NCI-H2029 (cell line): Measurements from ENCODE around the gene CACNA1D.

ENCODE experiments used
- DNase-seq: peaks from one replicate; lab custom pipeline; 2025; lab: John Stamatoyannopoulos, UW

Gene CACNA1D

DNA sequence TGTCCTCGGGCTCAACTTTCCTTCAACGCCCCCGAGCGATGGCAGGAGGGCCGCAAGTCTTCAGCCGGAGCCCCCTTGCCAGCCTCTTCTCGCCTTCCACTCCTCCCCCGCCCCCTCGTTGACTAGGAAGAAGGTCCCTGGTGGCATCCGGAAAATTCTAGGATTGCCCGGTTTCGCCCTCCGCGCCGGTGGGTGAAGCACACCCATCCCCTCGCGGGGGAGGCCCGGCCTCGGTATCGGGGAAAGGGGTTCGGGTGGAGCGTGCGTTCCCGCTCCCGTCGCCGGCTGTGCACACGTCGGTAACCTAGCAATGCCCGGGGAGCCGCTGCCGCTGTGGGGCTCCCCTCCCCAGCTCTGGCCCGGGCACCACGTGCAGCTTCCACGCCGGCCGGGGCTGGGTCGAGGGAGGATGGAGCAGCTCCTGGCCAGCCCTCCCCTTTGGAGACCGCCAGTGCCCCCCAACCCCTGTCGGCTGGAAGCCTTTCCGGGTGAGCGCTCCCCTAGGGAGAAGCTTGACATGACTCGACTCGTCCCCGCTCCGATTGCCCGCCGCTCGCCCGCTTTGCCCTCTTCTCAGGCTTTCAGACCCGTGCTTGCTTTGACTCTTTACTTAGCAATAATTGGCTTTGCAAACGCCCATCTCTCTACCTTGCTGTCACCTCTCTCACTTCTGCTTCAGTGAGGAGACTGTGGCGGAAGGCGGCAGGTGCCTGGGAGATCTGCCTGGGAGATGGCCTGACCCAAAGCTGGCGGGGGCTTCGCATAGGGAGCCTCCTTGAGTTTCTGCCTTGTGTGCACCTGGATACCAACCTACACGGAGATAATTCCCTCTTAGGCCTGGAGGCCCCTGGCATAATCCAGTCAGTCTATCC, 1.3 kb downstream of the CACNA1D start:
- no peak for DNase-seq

GRCh38 chr3:53496392-53496670, 1.9 kb downstream of the CACNA1D start:
- DNase-seq: no peak

DNA sequence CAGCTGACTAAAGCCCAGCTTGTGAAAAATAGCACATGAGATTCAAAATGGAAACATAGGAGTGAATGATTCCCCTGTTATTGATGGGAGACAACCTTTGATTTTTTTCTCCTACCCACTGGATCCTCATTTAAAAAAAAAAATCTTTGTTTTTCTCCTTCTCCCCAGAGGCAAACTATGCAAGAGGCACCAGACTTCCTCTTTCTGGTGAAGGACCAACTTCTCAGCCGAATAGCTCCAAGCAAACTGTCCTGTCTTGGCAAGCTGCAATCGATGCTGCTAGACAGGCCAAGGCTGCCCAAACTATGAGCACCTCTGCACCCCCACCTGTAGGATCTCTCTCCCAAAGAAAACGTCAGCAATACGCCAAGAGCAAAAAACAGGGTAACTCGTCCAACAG, 2.6 kb downstream of the CACNA1D start:
- DNase-seq: no peak

DNA sequence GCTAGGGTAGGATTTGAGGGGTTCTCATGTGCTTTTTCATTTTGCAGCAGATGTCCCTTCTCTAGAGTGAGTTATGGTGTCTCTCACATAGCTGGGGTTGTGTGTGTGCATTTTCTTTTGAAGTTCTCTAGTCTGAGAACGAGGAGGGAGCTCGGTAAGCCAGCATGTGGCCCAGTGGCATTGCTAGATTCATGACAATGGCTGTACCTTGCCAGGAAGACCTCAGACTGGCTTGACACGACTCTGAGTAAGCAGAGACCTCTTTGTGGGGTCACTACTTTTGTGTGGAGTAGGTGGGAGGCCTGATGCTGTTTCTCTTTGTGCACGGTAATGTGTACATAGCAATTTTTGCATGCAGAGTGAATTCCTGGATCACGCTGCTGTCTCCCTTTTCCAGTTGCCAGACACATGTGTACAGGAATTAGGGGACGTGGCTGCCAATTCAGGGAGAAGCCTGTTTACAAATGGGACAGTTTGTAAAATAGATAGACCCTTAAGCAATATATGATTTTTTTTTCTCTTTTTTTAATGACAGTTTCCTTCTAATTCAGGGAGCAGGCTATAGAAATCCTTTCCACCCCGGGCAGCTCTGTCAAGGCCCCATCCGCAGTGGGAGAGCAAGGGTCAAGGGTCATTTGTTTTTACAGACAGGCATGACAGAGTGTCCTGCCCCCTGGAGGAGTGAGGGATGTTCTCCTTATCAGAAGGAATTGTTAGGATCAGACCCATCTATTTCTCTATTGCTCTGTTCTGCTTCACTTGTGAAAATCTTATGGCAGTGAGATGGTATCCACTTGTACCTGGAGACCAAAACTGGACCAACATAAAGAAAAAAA, 4.6 kb downstream of the CACNA1D start:
- no peak for DNase-seq

DNA sequence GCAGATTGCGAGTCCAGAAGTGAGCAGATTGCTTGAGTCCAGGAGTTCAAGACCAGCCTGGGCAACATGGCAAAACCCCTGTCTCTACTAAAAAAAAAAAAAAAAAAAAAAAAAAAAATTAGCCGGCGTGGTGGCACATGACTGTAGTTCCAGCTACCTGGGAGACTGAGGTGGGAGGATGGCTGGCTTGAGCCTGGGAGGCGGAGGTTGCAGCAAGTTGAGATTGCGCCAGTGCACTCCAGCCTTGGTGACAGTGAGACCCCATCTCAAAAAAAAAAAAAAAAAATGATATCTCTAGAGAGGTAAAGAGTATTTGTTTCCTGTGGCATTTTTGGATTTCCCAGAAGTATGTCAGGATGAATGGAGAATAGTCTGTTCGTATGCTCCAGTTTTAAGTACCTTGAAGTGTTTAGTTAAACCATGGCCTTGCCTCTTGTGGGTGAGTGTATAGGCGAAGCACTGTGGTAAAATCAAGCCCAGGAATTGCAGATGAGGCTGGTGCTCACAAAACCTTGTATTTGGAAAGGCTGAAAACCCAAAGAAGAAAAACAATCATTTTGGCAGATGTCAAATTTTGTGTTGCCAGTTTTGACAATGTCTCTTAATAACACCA, 5.9 kb downstream of the CACNA1D start:
- no peak for DNase-seq

GRCh38 chr3:53501178-53501577, 6.8 kb downstream of the CACNA1D start:
- no peak for DNase-seq

DNA sequence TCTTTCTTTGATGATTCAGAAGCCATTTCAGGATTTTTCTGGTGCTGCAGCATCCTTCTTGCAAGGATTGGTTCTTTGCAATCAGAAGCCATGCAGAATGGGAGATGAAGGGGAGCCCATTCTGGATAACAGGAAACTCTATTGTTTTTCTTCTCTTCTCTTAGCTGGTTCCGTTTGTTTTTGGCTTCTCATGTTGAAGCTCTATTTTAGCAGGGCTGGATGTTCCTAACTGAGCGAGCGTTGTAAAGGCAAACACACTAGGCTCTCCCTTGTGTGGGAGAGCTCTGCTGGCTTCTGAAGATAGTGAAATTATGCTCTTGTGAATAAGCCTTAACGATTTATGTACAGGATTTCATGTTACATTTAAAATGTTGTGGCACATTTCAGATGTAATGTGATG, 8.3 kb downstream of the CACNA1D start:
- no peak for DNase-seq

DNA sequence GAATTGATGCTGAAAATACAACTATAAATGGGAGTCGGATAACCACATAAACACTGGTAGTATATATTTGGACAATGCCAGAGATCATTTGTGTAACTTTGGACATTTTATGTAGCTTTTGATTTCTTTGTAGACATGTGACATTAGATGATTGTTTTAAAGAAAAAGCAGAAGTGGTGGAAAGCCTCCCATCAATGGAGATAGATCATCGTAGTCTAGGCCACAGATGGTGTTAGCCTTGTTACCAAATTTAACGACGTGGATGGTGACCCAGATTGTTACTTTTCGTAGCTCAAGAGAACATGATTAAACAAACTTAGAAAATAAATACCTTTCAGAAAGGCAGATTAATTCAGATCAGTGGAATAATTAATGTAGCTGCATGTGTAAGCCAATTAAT, 8.8 kb downstream of the CACNA1D start:
- no peak for DNase-seq

DNA sequence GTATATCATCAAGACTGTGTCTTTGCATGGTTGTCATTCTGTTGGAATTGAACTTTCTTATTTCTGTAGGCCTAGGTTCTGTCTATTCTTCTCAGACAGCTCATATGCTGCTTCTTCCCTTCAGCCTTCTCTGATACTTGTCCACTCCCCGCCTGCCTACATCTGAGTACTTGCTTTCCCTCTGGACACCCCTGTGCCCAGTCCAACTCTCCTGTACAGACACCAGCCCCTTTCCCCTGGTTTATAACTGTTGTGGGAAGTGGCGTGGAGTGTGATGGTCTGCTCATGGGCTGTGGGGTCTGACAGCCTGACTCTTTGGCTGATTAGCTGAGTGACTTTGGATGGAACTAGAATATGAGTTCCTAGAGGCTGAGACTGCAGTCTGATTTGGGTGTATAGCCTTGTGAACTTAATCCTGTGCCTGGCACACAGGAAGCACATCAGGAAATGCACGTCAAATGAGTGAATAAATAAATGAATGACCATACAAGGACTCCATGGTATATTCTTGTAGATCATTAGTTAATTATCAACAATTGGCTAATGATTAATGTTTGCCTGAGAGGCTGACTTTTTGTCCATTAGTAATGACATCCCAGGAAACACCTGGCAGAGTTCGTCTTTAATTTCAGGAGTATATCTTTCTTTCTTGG, 11.8 kb downstream of the CACNA1D start:
- no peak for DNase-seq

DNA sequence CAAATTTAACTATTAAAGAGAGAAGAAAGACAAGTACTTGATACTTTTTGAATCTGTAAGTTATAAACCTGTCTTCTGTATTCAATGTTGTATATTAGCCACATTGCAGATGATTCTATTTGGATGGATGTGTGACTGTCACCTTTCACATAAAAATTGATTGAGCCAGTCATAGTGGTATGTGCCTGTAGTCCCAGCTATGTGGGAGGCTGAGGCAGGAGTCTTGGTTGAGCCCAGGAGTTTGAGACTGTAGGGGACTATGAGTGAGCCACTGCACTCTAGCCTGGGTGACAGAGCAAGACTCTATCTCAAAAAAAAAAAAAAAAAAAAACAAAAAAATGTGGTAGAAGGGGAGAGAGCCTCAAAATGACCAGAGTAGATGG, 12.3 kb downstream of the CACNA1D start:
- DNase-seq: no peak

GRCh38 chr3:53509494-53509893, 15.1 kb downstream of the CACNA1D start:
- no peak for DNase-seq

DNA sequence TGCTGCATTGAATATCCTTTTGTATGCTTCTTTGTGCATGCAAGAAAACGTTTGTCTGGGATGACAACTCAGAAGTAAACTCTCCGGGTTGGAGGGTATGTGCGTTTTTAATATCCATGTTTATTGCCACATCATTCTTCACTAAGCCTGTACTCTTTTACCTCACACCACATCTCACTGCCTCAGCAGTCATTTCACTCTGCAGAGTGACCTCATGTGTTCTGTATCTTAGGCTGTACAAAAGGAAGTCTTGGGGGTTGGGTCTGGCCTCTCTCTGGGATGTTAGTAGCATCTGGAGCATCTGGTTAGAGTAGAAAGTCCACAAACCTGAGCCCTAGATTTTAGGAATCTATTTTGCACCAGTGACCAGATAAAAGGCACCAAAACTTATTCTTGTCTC, 16.1 kb downstream of the CACNA1D start:
- DNase-seq: no peak

DNA sequence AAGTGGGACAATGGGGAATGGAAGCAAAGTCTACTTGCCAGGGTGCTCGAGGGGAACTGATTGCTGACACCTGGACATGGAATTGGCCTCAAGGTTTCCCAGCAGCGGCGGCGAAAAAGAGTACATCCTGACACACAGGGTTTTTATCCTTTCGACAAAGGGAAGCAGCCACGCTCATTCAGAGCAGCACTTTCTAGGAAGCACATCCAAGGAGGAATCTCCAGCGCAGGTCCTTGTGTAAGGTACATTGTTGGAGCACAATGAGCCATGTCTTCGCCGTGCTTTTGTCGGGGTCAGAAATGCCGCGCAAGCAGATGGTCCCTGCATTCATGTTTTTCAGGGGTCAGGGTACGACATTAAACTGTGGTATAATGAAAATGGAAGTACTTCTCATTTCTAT, 16.8 kb downstream of the CACNA1D start:
- DNase-seq: no peak

- DNase-seq: no peak
Measured at GRCh38 chr3:53513556-53514190, 19.3 kb downstream of the CACNA1D start.

DNA sequence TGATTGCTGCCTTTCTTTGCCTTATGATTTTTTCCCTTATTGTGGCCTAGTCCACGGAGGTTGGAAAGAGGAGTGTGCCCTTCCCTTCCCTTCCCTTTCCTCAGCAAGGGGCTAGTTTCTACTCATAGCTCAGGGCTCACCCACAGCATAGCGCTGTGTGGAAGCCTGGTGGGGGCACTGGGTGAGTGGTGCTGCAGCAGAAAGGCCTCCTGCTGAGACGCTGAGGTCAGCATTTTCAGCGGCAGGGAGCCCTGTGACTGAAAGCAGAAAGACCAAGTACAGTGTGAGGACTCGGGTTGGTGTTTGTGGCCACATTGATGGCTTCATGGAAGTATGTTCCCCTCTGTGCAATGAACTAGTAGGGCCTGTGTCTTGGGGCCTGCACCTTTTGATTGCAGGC, 21.9 kb downstream of the CACNA1D start:
- DNase-seq: no peak

GRCh38 chr3:53518495-53518981, 24.1 kb downstream of the CACNA1D start:
- DNase-seq: no peak

DNA sequence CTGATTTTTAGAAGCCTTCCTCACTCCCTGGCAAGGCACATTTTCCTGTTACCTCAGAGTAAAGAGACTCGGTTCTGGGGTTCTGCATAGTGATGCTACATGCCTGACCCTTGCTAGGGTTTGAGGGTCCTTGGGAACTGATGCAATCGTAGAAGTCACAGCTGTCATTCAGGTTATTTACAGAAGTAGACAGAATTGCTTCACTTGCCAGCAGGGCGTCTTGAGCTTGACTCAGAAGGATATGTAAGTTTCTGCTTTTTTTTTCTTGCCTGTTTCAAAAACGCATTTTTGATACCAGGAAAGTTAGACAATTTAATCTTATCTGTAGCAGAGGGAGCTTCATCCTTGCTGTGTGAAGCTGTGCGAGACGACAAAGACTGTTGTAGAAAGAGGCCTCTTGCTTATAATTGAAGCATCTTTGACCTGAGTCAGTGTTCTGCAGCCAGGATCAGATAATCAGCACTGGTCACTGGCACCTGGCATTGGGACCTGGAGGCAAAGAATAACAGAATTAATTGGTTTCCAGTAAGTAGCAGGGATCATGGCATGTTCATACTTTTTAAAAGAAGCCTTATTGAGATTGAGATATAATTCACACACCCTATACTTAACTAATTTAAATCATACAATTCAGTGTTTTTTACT, 24.8 kb downstream of the CACNA1D start:
- no peak for DNase-seq

GRCh38 chr3:53523346-53523745, 28.9 kb downstream of the CACNA1D start:
- no peak for DNase-seq

GRCh38 chr3:53524566-53524965, 30.2 kb downstream of the CACNA1D start:
- no peak for DNase-seq

- DNase-seq: peak; percentile 53
Measured at GRCh38 chr3:53525765-53526703, 31.6 kb downstream of the CACNA1D start.
